HG02943 (cell line): Measurements from ENCODE around the gene KIF26A.

ENCODE experiments used
- ATAC-seq: cut with Tn5 transposase; IDR thresholded peaks from one replicate; pipeline ENCODE4 v1.9.1; 2021; ENCODE audit warnings: mild to moderate bottlenecking, low read depth, moderate library complexity; ENCODE audit not compliant: unreplicated experiment

KIF26A gene

DNA sequence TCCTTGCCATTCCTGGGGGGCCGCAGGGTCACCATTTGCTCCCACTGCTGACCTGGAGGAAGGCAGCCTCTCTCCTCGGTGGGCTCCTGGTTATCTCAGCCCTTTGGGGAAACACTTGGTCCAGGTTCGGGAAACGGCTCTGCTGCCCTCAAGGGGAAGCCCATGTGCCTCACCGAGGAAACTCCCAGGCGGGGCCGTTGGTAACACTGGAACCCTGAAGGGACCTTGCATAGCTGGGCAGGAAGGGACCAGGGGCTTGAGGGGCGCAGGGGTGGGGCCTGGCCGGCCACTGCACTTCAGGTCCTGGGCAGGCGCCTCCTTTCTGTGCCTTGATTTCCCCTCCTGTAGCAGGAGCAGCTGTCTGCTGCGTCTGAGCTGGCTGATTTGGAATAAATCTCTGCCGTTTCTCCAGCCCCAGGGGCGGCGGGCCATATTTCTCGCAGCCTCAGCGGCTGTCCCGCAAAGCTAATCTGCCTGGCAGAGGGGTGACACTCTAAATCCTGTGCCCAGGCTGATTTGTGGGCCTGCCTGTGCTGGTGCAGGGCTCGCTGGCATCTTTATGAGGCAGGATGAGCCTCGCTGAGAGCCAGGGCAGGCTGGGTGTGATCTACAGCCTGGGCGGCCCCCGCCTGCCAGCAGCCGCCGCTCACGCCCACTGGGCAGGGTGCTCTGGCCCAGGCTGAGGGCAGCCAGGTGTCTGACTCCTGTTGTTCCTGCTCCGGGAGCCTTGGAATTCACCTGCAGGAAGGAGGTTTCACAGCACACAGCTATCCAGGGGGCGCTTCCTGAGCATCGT, 49.7 kb downstream of the KIF26A start:
- no peak for ATAC-seq

DNA sequence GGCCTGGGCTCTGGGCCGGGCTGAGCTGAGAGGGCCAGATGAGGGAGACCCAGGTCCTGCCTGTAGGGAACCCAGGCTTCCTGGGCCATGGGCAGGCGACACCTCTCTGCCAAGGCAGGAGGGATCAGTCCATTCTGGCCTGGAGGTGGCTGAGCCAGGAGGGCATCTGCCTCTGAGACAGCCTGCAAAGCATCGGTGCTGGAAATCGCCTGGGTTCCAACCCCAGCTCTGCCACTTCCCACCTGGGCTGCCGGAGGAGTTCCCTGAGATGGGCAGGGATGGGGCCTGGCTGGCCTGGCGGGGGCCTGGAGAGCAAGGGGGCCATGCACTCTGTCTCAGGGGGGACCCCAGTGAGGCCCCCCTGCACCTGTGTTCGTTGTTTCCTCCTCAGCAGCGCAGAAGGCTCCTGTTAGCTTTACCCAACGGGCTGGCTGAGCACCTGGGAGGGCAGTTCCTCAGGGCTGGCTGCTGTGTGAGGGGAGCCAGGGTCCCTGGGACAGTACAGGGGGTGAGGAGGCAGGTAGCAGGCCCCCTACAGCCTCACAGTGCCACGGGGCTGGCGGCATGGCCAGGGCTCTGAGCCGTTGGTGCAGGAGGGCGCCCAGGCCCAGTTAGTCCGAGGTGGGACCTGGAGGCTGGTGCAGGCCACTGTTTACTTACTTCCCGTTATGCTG, 50.5 kb downstream of the KIF26A start:
- ATAC-seq, result no peak

GRCh38 chr14:104189629-104190335, 51.4 kb downstream of the KIF26A start:
- ATAC-seq, result no peak

- no peak for ATAC-seq
Measured at GRCh38 chr14:104190396-104191000, 52.1 kb downstream of the KIF26A start.

DNA sequence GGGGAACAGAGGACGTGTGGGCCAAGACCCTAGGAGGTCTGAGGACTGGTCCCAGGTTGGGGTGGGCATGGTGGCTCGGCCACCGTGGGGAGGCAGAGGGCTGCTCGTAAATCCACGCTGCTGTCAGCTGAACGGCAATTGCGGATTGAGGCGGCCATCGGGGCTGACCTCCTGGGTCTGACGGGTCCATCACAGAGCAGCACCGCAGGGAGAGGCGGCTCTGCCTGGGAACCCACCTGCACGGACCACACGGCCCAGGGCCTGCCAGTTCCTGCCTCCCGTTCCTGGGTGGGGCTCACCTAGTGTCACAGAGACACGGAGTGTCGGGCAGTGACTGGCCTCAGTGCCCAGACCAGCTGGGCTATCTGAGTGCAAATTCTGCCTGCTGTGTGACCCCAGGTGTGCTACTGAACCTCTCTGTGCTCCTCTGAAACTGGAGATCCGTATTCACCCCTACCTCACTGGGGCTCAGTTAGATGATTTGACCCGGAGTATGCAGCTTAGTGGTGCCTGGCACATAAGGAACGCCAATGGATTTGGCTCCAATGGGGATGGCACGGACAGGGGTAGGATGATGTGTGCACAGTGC, 53.1 kb downstream of the KIF26A start:
- no peak for ATAC-seq

DNA sequence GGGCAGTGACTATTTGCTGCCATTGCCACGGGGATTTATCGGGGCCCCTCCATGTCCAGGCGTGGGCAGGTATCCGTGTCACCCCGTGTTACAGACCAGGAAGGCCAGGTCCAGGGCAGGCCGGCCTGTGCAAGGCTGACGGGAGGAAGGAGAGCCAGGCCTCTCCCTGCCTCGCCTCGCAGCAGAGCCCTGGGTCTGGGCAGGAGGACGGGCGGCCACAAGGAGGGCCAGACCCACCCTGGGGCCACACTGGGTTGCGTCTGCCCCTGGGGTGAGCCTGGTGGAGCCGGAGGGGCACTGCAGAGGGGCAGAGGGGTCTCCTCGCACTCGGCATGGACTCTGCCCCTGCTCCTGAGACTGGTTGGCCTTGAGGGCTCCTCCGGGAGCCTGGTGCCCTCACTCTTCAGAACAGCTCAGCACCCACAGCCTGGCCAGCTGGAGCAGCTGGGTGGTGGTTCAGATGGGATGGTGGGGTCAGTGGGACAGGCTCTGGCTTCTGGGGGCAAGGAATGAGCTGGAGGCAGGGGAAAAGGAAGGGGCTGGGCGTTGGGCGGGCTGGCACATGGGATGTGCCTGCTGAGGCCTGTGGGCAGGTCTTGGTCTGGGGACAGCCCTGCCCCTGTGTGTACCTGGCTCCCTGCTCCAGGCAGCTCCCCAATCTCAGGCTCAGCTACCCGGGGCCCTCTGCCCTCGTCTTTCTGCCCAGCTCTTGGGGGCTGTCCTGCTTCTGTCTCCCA, 53.9 kb downstream of the KIF26A start:
- no peak for ATAC-seq

- ATAC-seq, result no peak
Measured at GRCh38 chr14:104192883-104193245, 54.5 kb downstream of the KIF26A start.

DNA sequence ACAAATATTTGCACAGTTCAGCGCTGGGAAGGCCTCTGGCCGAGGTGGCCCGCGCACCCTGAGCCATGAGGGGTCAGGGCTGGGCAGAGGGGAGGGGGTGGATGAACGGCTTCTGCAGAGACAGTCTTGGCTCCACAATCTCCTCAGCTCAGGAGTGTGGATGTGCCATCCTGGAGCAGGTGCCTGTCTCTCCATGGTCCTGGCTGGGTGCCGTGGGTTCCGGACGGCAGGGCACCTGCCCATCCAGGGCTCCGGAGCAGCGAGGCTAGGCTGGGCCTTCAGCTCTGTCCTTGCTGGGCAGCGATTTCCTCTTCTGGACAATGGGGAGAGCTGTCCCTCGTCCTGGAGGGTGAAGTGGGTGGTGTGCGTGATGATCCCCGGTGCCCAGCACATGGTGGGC, 55.6 kb downstream of the KIF26A start:
- ATAC-seq, result no peak

GRCh38 chr14:104194716-104195115, 56.3 kb downstream of the KIF26A start:
- no peak for ATAC-seq

DNA sequence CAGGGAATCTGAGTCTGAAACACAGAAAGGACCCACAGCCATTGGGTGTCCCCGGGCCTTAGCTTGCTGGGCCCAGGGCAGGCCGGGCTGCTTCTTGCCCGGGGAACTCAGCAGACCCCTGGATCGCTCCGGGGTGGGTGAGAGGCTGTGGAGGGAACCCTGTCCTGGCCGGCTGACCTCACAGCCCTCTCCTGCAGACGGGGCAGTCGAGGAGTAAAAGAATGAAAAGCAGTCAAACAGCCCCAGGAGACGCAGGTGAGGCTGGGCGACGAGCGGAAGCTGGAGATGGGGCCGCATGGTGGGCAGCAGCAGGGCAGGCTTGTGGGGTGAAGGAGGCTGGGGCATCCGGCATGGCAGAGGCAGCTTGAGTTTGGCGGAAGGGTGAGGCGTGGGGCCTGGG, 57.0 kb downstream of the KIF26A start:
- no peak for ATAC-seq

- no peak for ATAC-seq
Measured at GRCh38 chr14:104195878-104196277, 57.5 kb downstream of the KIF26A start.

- no peak for ATAC-seq
Measured at GRCh38 chr14:104196461-104197140, 58.2 kb downstream of the KIF26A start.

GRCh38 chr14:104197449-104198247, 59.3 kb downstream of the KIF26A start:
- no peak for ATAC-seq

DNA sequence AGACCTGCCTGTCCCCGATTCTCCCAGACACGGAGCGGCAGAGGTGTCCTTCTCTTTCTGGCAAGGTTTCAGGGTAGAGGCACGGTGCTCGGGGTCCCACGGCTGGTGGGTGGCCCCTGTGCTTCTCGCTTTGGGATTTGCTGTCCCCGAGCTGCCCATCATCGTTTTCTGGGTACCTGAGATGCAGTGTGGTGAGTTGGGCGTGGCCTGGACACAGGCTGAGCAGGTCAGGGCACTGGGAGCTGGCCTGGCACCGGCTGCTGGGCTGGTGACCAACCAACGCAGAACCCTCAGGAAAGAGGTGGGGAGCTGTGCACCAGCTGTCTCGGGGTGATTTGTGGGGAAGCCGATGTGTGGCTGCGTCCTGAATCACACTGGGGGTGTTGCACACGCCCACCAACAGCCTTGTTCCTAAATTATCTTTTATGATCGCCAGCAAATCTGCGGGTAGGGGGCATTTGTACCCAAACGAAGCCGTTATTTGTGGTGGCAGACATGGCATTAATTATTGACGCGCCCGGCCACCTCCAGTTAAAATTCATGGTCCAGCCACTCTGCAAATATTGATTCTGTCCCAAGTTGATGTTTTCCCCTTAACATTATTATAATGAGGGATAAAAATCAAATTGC, 61.0 kb downstream of the KIF26A start:
- ATAC-seq, result no peak

- ATAC-seq, result no peak
Measured at GRCh38 chr14:104200106-104200505, 61.7 kb downstream of the KIF26A start.

DNA sequence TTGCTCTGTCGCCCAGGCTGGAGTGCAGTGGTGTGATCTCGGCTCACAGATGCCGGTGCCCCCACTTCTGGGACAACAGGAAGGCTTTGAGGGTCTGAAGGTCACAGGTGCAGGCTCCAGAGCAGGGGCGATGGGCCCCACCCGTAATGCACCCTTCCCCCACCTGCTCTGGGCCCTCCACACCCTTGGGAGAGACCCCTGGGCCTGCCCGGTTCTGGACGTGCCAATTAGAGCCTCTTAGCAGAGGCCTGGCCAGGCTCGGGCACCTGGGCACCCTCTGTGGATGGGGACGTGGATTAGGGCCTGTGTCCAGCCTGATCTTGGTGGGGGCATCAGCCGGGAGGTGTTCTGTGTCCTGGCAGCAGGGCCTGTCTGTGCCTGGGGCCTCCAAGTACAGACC, 62.2 kb downstream of the KIF26A start:
- no peak for ATAC-seq

GRCh38 chr14:104201063-104201462, 62.7 kb downstream of the KIF26A start:
- ATAC-seq, result no peak

DNA sequence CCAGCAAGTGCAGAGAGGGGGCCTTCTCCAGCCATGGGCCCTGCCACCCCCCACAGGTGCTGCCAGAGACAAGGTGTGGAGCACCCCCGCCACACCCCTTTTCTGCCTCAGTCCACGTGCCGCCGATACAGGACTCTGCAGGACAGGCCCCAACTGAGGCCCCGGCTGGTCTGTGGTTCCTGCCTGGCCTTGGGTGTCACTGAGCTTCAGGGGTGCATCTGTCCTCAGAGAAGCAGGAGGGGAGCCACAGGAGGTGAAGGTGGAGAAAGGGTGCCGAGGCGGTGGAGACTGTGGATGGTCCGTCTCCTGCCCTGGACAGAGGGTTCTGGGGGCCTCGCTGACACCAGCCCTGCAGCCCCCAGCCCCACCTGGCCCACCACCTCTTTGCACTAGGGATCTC, 63.1 kb downstream of the KIF26A start:
- no peak for ATAC-seq
